Thyroid gland (tissue), 4 donors: ENCODE data around the gene TMEM59L. TPM values are rescaled to one million over a fixed set of nuclear protein-coding genes. Genes with fewer than 3 reads are reported as not detected.
A peak's percentile ranks its signal among the peaks of the same experiment; 100 is the strongest.

Source experiments
- DNase-seq, 2 donors: peaks; one replicate each; pipeline ENCODE4 v3.0.0-alpha.2; 2019
- H3K27ac ChIP-seq, 3 donors: fragments of 200-600 bp; sonication (generic); 1 replicate in 2 of 3; 2 replicates in 1 of 3; pipeline ENCODE4 v1.5.1; 2016 to 2019; ENCODE audit warnings: mild to moderate bottlenecking in 1 of 3, moderate library complexity in 1 of 3
- H3K27me3 ChIP-seq: fragments of 200-600 bp; sonication (generic); one replicate; pipeline ENCODE4 v1.5.1; 2019
- H3K36me3 ChIP-seq, 2 donors: fragments of 200-600 bp; sonication (generic); one replicate each; pipeline ENCODE4 v1.5.1; 2016 to 2019
- H3K4me1 ChIP-seq, 2 donors: fragments of 200-600 bp; sonication (generic); one replicate each; pipeline ENCODE4 v1.5.1; 2017 to 2019
- H3K4me3 ChIP-seq, 3 donors: fragments of 200-600 bp; sonication (generic); replicated peaks in 1 of 3; 1 replicate in 2 of 3; 2 replicates in 1 of 3; pipeline ENCODE4 v1.5.1; 2016; ENCODE audit warnings: mild to moderate bottlenecking in 1 of 3
- H3K9me3 ChIP-seq: fragments of 200-600 bp; sonication (generic); one replicate; pipeline ENCODE4 v1.5.1; 2017
- POLR2A ChIP-seq, 2 donors: fragments of 450-650 bp; IDR thresholded peaks; one replicate each; pipeline ENCODE4 v1.6.1; 2017; ENCODE audit warnings: antibody characterized with exemption in 2 of 2, mild to moderate bottlenecking in 2 of 2, moderate library complexity in 1 of 2
- WGBS, 2 donors: methylation state at CpG; one replicate each; pipeline ENCODE4 v1.1.5; 2017; 5-methylcytosine and 5-hydroxymethylcytosine counted together
- intact Hi-C: fragments of 100-400 bp; cut with DNase I; formaldehyde crosslinking; loops from one replicate; pipeline ENCODE4 v1.15.1; 2023
- total RNA-seq, 4 donors: library from RNA; depleted of rRNA; stranded (reverse); fragments of >200 nt; gene quantifications; one replicate each; pipeline ENCODE4 v1.2.3, GENCODE V29; 2016
- TF ChIP-seq, protein P1 (sequence below), 6 experiments: fragments of 200-600 bp in 3 of 6; fragments of 450-650 bp in 3 of 6; sonication (generic) in 3 of 6; IDR thresholded peaks; one replicate each; pipeline ENCODE4 v1.5.1; 2016 to 2019; ENCODE audit warnings: antibody characterized with exemption in 6 of 6, mild to moderate bottlenecking in 2 of 6, inconsistent platforms in 1 of 6, moderate library complexity in 1 of 6

Gene TMEM59L
- total RNA-seq, 4 donors from 2014 or later: 1.3 to 3.1 (median 2.3) TPM

DNA sequence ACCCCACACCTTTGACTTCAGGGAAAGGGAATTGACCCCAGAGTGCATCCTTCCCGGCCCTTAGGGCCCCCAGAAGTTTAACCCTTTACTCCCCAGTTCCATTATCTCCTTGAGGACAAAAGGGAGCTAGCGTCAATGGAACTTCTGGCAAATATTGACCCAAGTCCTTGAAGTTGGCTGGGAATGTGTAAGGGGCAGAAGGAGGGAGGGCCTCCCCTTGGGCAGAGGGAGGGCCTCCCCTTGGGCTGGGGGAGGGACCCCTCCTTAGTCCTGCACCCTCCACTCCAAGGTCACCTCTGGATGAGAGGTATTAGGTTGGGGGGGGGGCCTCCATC, 3.0 kb upstream of the TMEM59L start:
- 46 to 52% methylated on average over 2 of the region's 2 CpGs for WGBS, 2 donors
- no peak for DNase-seq
- no peaks in the 10 kb centered on the region for H3K36me3 ChIP-seq
- intact Hi-C loops: no loop called here
- no peak for TF ChIP-seq POLR2A (IDR thresholded peaks at IDR 0.05)
- TF ChIP-seq, protein P1, sequence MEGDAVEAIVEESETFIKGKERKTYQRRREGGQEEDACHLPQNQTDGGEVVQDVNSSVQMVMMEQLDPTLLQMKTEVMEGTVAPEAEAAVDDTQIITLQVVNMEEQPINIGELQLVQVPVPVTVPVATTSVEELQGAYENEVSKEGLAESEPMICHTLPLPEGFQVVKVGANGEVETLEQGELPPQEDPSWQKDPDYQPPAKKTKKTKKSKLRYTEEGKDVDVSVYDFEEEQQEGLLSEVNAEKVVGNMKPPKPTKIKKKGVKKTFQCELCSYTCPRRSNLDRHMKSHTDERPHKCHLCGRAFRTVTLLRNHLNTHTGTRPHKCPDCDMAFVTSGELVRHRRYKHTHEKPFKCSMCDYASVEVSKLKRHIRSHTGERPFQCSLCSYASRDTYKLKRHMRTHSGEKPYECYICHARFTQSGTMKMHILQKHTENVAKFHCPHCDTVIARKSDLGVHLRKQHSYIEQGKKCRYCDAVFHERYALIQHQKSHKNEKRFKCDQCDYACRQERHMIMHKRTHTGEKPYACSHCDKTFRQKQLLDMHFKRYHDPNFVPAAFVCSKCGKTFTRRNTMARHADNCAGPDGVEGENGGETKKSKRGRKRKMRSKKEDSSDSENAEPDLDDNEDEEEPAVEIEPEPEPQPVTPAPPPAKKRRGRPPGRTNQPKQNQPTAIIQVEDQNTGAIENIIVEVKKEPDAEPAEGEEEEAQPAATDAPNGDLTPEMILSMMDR (IDR thresholded peaks at IDR 0.05): no peak
- no peaks in the 10 kb centered on the region for H3K9me3 ChIP-seq
- H3K27ac ChIP-seq: no peak overlapping the region
- H3K4me1 ChIP-seq: peaks cover 28 to 47% of the 10 kb centered on the region in 2 donors
- H3K4me3 ChIP-seq: no peak overlapping the region
- H3K27me3 ChIP-seq: peaks cover 53% of the 10 kb centered on the region

DNA sequence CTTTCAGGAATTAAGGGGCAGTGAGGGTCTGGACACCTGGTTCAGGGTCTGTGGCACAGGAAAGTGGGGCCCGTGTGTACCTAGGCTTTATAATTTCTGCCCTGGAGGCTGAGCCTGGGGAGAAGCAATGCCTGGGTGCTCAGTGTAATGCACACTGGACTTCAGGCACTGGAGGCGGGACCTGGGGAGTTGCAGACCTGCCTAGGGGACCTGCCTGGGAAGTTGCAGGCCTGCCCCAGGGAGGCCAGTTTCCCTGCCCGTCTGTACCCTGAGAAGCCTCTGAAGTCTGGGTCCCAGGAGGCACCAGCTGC, 2.5 kb upstream of the TMEM59L start:
- TF ChIP-seq, protein P1 (IDR thresholded peaks at IDR 0.05): no peak
- no peak for TF ChIP-seq POLR2A (IDR thresholded peaks at IDR 0.05)
- H3K9me3 ChIP-seq: no peaks in the 10 kb centered on the region
- intact Hi-C loops: no loop called here
- H3K36me3 ChIP-seq: no peaks in the 10 kb centered on the region
- no peak overlapping the region for H3K27ac ChIP-seq
- peaks cover 28 to 47% of the 10 kb centered on the region in 2 donors for H3K4me1 ChIP-seq
- no peak for DNase-seq
- H3K4me3 ChIP-seq: no peak overlapping the region
- peaks cover 48% of the 10 kb centered on the region for H3K27me3 ChIP-seq
- 67% methylated on average over 2 of the region's 3 CpGs; no CpG with 5 or more reads in 1 of the 2 donors for WGBS, 2 donors

DNA sequence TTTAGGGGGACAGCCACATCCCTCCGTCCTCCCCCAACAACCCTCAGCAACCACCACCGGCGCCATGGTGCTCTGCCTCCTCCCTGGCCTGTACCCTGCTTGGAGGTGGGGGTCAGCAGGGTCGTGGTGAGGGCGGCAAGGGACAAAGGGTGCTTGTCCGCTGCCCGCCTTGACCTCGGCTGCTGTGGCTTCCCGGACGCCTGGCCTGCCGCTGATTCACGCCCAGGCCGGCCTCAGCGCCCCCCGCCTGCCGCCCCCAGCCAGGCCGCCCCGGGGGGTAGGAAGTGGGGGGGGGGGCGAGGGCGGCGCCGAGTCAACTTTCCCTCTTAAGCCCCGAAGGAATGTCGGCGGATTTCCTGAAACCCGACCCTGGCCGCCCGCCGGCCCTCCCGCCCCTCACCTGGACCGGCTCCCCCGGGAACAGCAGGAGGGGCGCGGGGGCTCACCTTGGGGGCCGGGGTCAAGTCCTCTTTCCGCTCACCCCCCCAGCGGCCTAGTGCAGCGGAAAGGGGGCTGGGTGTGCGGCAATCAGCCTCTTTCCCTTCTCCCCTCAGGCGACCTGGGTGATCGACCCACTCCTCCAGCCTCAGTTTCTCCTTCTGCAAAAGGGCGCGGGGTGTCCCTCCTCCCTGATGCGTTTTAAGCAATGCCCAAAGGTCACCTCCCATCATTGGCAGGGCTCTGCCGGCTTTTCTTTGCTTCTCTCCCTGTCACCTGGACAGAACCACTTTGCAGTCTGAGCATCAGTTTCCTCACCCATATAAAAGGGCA, 1.9 kb upstream of the TMEM59L start:
- Histone ChIP-seq H3K4me3 (no peak overlapping the region), H3K4me1 (peaks cover 28 to 46% of the 10 kb centered on the region in 2 donors), H3K36me3 (no peaks in the 10 kb centered on the region), H3K9me3 (no peaks in the 10 kb centered on the region), H3K27ac (no peak overlapping the region), H3K27me3 (peaks cover 47% of the 10 kb centered on the region)
- TF ChIP-seq, protein P1 (IDR thresholded peaks at IDR 0.05): no peak
- no peak for TF ChIP-seq POLR2A (IDR thresholded peaks at IDR 0.05)
- intact Hi-C loops: no loop called here
- DNase-seq: no peak
- 4 to 7% methylated on average over 20 of the region's 45 CpGs for WGBS, 2 donors

DNA sequence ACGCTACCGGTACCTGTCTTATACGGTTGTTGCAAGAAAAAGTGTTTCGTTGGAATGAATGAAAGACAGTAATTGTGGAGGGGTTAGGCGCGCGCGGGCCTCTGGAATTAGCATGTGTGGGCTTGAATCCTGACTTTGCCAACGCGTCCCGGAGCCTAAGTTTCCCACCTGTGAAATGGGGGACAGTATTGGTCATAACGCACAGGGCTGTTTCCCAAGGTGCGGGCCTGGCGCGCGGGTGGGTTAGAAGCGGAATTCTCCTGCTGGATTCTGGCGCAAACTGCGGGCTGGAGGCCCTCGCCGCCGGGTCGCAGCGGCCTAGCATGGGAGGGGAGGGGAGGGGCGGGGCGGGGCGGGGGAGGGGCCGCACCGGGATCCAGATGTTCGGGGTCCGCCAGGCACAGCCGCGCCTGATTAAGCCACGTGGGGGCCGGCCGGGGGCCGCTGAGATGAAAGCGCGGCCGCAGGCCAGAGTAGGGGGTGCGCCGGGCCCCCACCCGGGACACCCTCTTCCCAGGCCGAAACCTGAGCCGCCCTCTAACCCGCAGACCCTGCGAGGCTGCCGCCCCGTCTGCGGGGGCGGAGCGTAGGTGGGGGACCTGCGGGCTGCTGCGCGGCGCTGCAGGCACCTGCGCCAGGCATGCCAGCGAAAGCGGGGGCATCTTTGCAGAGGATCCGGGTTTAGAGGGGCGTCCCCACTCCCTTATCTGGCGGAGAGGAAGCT, 1.2 kb upstream of the TMEM59L start:
- intact Hi-C loops: no loop called here
- Histone ChIP-seq H3K36me3 (no peaks in the 10 kb centered on the region), H3K27me3 (peaks cover 47% of the 10 kb centered on the region), H3K4me3 (no peak overlapping the region), H3K9me3 (no peaks in the 10 kb centered on the region), H3K4me1 (peaks cover 28 to 40% of the 10 kb centered on the region in 2 donors), H3K27ac (no peak overlapping the region)
- DNase-seq: no peak
- no peak for TF ChIP-seq POLR2A (IDR thresholded peaks at IDR 0.05)
- WGBS, 2 donors: 4 to 5% methylated on average over 17 to 21 of the region's 62 CpGs

DNA sequence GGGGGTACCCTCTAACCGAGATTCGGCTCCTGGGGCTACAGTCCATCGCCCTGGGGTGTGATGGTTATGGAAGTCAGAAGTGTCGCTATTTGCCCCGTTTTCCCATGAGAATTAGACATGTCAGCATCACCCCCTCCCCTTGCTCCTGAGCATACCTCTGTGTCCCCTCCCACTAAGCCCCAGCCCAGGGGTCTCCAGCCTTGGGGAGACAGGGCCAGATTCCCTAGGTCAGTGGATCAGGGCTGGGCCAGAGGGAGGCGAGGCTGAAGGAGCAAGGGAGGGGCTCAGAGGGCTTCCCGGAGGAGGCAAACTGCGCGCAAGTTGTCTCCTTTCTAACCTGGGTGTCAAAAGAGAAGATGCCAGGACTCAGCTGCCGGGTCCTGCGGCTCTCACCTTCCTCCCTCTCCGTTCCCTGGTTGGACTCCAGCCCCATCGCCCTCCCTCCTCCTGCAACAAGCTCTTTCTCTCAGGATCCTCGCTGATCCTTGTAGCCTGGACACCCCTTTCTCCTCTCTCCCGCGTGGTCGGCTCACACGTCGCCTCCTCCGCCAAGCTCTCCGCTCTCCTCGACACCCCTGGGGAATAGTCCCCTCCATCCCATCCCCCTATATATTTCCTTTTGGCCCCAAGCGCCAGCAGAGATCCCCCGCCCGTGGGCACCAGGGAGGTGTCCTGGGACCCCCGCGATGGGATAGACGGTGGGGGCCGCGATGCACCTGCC, 459 bp upstream of the TMEM59L start:
- Histone ChIP-seq H3K27me3 (peaks cover 46% of the 10 kb centered on the region), H3K9me3 (no peaks in the 10 kb centered on the region), H3K27ac (no peak overlapping the region), H3K4me1 (peaks cover 25 to 35% of the 10 kb centered on the region in 2 donors), H3K36me3 (no peaks in the 10 kb centered on the region), H3K4me3 (peak overlapping the region in 1 of 3 donors; percentile 25)
- DNase-seq: no peak
- TF ChIP-seq, protein P1 (IDR thresholded peaks at IDR 0.05): no peak
- no peak for TF ChIP-seq POLR2A (IDR thresholded peaks at IDR 0.05)
- intact Hi-C loops: no loop called here
- WGBS, 2 donors: 2 to 3% methylated on average over 25 of the region's 30 CpGs
